Stimulated activated CD4-positive, alpha-beta T cell treated with anti-CD3 and anti-CD28 coated beads, Interleukin-1b, Interleukin-23, amount 100 ng/mL, for 4 hours (primary cell): ENCODE data around the gene GPR158.
"Not testable (repeated sequence)": the region's sequence is repeated elsewhere in the genome, so short reads cannot be mapped to it uniquely, and the experiment has no call there.

Experiments
- DNase-seq, 2 donors: peaks; one replicate each; pipeline ENCODE4 v3.0.0-alpha.2; 2020; ENCODE audit warnings: low read depth in 2 of 2

The GPR158 gene

GRCh38 chr10:25304606-25305005 is 129.8 kb downstream of the GPR158 start:
- no peak for DNase-seq

- no peak for DNase-seq
Observed at GRCh38 chr10:25306386-25306785, 131.6 kb downstream of the GPR158 start.

- DNase-seq = no peak
Observed at GRCh38 chr10:25308278-25308677, 133.5 kb downstream of the GPR158 start.

GRCh38 chr10:25317596-25318211 is 142.9 kb downstream of the GPR158 start:
- not testable (repeated sequence) for DNase-seq

- DNase-seq = no peak
Observed at GRCh38 chr10:25327273-25327672, 152.5 kb downstream of the GPR158 start.

GRCh38 chr10:25328361-25328760 is 153.6 kb downstream of the GPR158 start:
- DNase-seq = no peak

- DNase-seq = not testable (repeated sequence)
Observed at GRCh38 chr10:25329587-25329986, 154.8 kb downstream of the GPR158 start.

GRCh38 chr10:25334445-25334844 is 159.6 kb downstream of the GPR158 start:
- DNase-seq = no peak

- no peak for DNase-seq
Observed at GRCh38 chr10:25336330-25336729, 161.5 kb downstream of the GPR158 start.

- DNase-seq = no peak
Observed at GRCh38 chr10:25338271-25338670, 163.5 kb downstream of the GPR158 start.

- no peak for DNase-seq
Observed at GRCh38 chr10:25339966-25340365, 165.2 kb downstream of the GPR158 start.

- DNase-seq = no peak
Observed at GRCh38 chr10:25349520-25349919, 174.7 kb downstream of the GPR158 start.

- DNase-seq = no peak
Observed at GRCh38 chr10:25356609-25357008, 181.8 kb downstream of the GPR158 start.

- DNase-seq = no peak
Observed at GRCh38 chr10:25357269-25357668, 182.5 kb downstream of the GPR158 start.

GRCh38 chr10:25382029-25382810 is 207.4 kb downstream of the GPR158 start:
- no peak for DNase-seq

GRCh38 chr10:25382901-25383300 is 208.1 kb downstream of the GPR158 start:
- not testable (repeated sequence) for DNase-seq

GRCh38 chr10:25383686-25384085 is 208.9 kb downstream of the GPR158 start:
- no peak for DNase-seq

GRCh38 chr10:25384618-25385017 is 209.8 kb downstream of the GPR158 start:
- no peak for DNase-seq

GRCh38 chr10:25388188-25388861 is 213.5 kb downstream of the GPR158 start:
- no peak for DNase-seq

- no peak for DNase-seq
Observed at GRCh38 chr10:25388862-25389206, 214.0 kb downstream of the GPR158 start.

- DNase-seq = no peak
Observed at GRCh38 chr10:25390733-25391132, 215.9 kb downstream of the GPR158 start.

- no peak for DNase-seq
Observed at GRCh38 chr10:25392132-25392531, 217.3 kb downstream of the GPR158 start.

- no peak for DNase-seq
Observed at GRCh38 chr10:25393621-25394020, 218.8 kb downstream of the GPR158 start.
